ENCODE results near the gene UBE2L3. TPM values are rescaled to one million over a fixed set of nuclear protein-coding genes. Genes with fewer than 3 reads are reported as not detected.
A peak's percentile ranks its signal among the peaks of the same experiment; 100 is the strongest.
"Not testable (repeated sequence)": the region's sequence is repeated elsewhere in the genome, so short reads cannot be mapped to it uniquely, and the experiment has no call there.

UBE2L3 gene
- total and polyA plus RNA-seq, 4 experiments from 2014 or later, result 39.2 to 116 (median 71.7) TPM

DNA sequence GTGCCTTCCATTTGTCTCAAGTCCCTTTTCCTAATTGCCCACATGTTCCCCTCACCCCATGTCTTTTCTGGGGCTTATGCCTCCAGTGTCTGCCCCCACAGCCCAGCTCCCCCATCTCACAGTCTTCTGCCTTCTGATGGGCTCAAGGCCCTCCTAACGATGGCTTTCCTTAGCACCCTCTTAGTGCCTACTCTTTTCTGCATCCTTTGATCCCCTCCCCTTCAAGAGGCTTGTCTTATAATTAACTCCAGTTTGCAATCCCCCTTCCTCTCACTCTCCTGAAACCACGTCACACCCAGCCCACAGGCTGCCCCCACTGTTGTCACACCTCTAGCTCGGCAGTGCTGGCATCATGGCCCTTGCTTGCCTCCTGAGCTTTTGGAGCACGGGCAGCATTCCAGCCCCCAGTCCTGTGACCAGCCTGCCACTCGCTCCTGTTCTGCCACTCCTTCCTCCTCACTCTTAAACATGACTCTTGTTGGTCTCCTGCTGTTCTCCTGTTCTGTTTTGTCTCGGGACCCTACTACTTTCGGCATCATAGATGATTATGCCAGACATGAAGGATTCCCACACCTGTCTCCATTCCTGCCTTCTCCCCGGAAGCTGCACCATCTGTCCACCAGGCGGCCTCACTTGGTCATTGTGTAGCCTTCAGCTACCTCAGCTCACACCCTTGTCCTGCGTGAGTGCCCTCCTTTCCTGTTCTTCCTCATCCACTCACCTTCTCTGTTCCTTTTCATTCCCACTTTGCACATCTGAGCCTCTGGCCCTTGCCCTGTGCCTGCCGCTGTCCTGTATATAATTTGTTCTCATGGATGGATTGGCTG is 26.1 kb downstream of the UBE2L3 start:
- H3K4me1 Mint-ChIP-seq, result peaks cover 34 to 71% (median 52%) of the 10 kb centered on the region in 4 donors
- intact Hi-C loops (cut with micrococcal nuclease), result no loop called here
- H3K27me3 ChIP-seq (ENCODE audit: insufficient read depth, low read length), result no peaks in the 10 kb centered on the region
- H3K9me3 ChIP-seq (ENCODE audit: control insufficient read depth in 1 of 2, low read length in 2 of 2), result no peaks in the 10 kb centered on the region
- H3K27me3 Mint-ChIP-seq, result no peaks in the 10 kb centered on the region
- ChIA-PET CTCF (ENCODE audit: partially characterized antibody) (no interaction called here), POLR2A (ENCODE audit: partially characterized antibody) (no interaction called here)
- no peak overlapping the region for H3K27ac ChIP-seq (ENCODE audit: low read depth, low read length)
- no peak overlapping the region for H3K4me3 ChIP-seq (ENCODE audit: low read length in 2 of 2)
- no peak for DNase-seq
- H3K4me1 ChIP-seq (ENCODE audit: insufficient read depth, low read length), result peaks cover 18% of the 10 kb centered on the region
- H3K4me3 Mint-ChIP-seq, result peak overlapping the region in 1 of 8 donors; percentile 63
- H3K9me3 Mint-ChIP-seq, result peaks cover 0 to 3% (median 0%) of the 10 kb centered on the region in 8 donors
- H3K27ac Mint-ChIP-seq, result peak overlapping the region in 6 of 7 donors; percentile 0 to 83 (median 43)
- peaks cover 40 to 47% of the 10 kb centered on the region in 2 donors for H3K36me3 Mint-ChIP-seq
- peaks cover 29% of the 10 kb centered on the region for H3K36me3 ChIP-seq (ENCODE audit: insufficient read depth, low read length)

DNA sequence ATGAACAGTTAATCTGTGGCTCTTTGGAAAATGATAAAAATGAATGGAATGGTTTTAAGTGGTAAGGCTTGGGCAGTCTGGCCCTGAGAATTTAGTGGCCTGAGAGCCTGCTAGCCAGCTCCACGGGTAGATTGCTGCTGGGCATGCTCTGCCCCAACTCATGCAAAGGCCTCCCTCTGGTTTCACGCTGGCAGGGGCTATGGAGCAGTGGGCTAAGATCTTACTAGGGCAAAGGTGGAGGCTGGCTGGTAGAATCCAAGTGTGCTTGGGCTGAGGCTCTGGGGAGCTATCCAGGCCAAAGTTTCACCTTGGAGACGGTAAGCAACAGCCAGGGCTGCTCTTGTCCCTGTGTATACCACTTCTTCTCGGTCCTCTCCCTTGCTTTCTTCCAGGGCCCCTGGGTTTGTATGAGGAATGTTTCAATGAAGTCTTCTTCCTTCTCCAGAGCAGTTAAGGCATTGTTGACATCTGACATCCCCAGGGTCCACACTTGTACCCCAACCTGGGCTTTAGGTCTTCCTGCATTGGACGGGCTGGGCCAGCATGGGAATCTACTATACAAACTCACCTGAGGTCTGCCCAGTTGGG is 27.4 kb downstream of the UBE2L3 start:
- H3K36me3 Mint-ChIP-seq, result peaks cover 45 to 51% of the 10 kb centered on the region in 2 donors
- CTCF ChIA-PET (ENCODE audit: partially characterized antibody), result no interaction called here
- no peak for DNase-seq
- H3K4me1 Mint-ChIP-seq, result peaks cover 33 to 70% (median 54%) of the 10 kb centered on the region in 4 donors
- H3K27ac Mint-ChIP-seq, result peak overlapping the region in 3 of 7 donors; percentile 24 to 57 (median 46)
- no peaks in the 10 kb centered on the region for H3K9me3 ChIP-seq (ENCODE audit: control insufficient read depth in 1 of 2, low read length in 2 of 2)
- H3K4me3 Mint-ChIP-seq, result no peak overlapping the region
- POLR2A ChIA-PET (ENCODE audit: partially characterized antibody), result no interaction called here
- H3K27me3 Mint-ChIP-seq, result no peaks in the 10 kb centered on the region
- intact Hi-C loops (cut with micrococcal nuclease), result no loop called here
- peaks cover 0 to 3% (median 0%) of the 10 kb centered on the region in 8 donors for H3K9me3 Mint-ChIP-seq
- H3K27ac ChIP-seq (ENCODE audit: low read depth, low read length), result no peak overlapping the region
- H3K4me3 ChIP-seq (ENCODE audit: low read length in 2 of 2), result no peak overlapping the region
- peaks cover 14% of the 10 kb centered on the region for H3K4me1 ChIP-seq (ENCODE audit: insufficient read depth, low read length)
- no peaks in the 10 kb centered on the region for H3K27me3 ChIP-seq (ENCODE audit: insufficient read depth, low read length)
- H3K36me3 ChIP-seq (ENCODE audit: insufficient read depth, low read length), result peaks cover 29% of the 10 kb centered on the region

DNA sequence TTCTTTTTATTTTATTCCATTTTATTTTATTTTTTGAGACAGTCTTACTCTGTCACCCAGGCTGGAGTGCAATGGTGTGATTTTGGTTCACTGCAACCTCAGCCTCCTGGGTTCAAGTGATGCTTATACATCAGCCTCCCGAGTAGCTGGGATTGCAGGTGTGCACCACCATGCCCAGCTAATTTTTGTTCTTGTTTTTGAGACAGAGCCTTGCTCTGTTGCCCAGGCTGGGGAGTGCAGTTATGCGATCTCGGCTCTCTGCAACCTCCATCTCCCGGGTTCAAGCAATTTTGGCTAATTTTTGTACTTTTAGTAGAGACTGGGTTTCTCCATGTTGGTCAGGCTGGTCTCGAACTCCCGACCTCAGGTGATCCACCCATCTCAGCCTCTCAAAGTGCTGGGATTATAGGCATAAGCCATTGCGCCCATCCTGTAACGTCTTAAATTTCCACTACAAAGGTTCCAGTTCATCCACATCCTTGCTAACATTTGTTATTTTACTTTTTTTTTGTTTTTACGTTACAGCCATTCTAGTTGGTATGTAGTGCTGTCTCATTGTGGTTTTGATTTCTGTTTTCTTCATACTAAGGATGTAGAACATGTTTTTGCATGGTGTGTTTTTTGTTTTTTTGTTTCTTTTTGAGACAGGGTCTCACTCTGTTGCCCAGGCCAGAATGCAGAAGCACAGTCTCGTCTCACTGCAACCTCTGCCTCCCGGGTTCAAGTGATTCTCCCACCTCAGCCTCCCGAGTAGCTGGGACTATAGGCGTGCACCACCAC is 29.0 kb downstream of the UBE2L3 start:
- Mint-ChIP-seq H3K4me1 (peaks cover 25 to 59% (median 46%) of the 10 kb centered on the region in 4 donors), H3K36me3 (peaks cover 45 to 46% of the 10 kb centered on the region in 2 donors)
- H3K4me3 Mint-ChIP-seq; H3K27ac Mint-ChIP-seq; CTCF ChIA-PET (ENCODE audit: partially characterized antibody); H3K27ac ChIP-seq (ENCODE audit: low read depth, low read length); DNase-seq; H3K4me1 ChIP-seq (ENCODE audit: insufficient read depth, low read length); H3K27me3 ChIP-seq (ENCODE audit: insufficient read depth, low read length); H3K9me3 ChIP-seq (ENCODE audit: control insufficient read depth in 1 of 2, low read length in 2 of 2); H3K27me3 Mint-ChIP-seq; intact Hi-C loops (cut with micrococcal nuclease); H3K4me3 ChIP-seq (ENCODE audit: low read length in 2 of 2); H3K9me3 Mint-ChIP-seq; POLR2A ChIA-PET (ENCODE audit: partially characterized antibody): not testable (repeated sequence)
- H3K36me3 ChIP-seq (ENCODE audit: insufficient read depth, low read length), result peaks cover 29% of the 10 kb centered on the region

DNA sequence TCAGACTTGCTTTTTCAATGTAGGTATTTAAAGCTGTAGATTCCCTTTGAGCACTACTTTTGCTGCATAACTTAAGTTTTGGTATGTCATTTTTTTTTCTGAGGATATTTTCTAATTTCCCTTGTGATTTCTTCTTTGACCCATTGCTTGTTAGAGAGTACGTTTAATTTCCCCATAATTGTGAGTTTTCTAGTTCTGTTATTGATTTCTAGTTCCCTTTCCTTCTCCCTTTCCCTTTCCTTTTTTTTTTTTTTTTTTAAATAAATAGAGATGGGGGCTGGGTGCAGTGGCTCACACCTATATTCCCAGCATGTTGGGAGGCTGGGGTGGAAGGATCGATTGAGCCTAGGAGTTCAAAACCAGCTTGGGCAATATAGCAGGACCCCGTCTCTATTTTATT is 30.8 kb downstream of the UBE2L3 start:
- no peaks in the 10 kb centered on the region for H3K27me3 ChIP-seq (ENCODE audit: insufficient read depth, low read length)
- DNase-seq, result no peak
- Mint-ChIP-seq H3K27ac (peak overlapping the region in 1 of 7 donors; percentile 5), H3K4me3 (peak overlapping the region in 1 of 8 donors; percentile 22), H3K36me3 (peaks cover 39 to 43% of the 10 kb centered on the region in 2 donors), H3K4me1 (peaks cover 26 to 58% (median 44%) of the 10 kb centered on the region in 4 donors), H3K9me3 (peaks cover 0 to 3% (median 0%) of the 10 kb centered on the region in 8 donors), H3K27me3 (no peaks in the 10 kb centered on the region)
- ChIA-PET POLR2A (ENCODE audit: partially characterized antibody) (interaction anchor here (1.0 kb wide), 1 partner anchor 26 kb away, joined by 3 read pairs; no protein-coding TSS in a partner anchor), CTCF (ENCODE audit: partially characterized antibody) (interaction anchor here (0.6 to 1.5 kb wide), 2 partner anchors 9 to 48 kb away, joined by 3 to 5 read pairs; no protein-coding TSS in a partner anchor)
- no peaks in the 10 kb centered on the region for H3K4me1 ChIP-seq (ENCODE audit: insufficient read depth, low read length)
- no peaks in the 10 kb centered on the region for H3K9me3 ChIP-seq (ENCODE audit: control insufficient read depth in 1 of 2, low read length in 2 of 2)
- intact Hi-C loops (cut with micrococcal nuclease), result no loop called here
- H3K4me3 ChIP-seq (ENCODE audit: low read length in 2 of 2), result no peak overlapping the region
- no peak overlapping the region for H3K27ac ChIP-seq (ENCODE audit: low read depth, low read length)
- H3K36me3 ChIP-seq (ENCODE audit: insufficient read depth, low read length), result peaks cover 21% of the 10 kb centered on the region

DNA sequence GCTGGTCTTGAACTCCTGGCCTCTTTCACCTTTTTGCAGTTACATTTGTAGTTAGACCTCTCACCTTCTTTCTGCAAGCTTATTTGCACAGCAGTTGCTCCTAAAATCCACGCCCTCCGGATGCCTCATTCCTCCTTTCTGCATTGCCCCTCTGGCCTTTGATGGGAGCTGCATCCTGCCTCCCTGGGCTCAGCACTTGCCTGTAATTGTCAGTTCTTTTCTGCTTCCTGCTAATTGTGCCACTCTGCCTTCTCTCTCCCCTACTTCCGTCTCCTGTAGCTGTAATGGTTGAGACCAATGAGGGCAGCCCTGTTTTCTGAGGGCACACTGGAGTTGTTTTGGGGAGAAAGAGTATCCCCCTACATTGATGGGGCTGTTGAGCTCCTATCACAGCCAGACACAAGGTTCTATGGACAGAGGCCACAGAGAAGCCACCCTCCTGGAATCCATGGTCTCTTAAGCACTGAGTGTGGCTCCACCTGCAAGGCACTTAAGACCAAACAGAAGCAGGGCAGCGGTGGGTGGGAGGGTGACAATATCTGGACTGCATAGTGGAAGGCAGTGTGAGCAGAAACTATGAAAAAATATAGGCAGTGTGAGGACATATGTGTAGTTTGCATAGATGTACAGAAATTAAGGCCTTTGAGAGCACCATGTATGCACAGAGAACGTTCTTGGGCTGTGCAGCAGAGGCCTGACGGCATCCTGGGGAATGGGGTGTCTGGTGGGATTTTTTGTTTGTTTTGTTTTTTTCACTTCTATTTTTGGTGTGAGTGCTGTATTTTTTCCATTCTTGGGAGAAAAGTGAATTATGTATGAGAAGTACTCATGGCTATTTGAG is 31.8 kb downstream of the UBE2L3 start:
- H3K27me3 Mint-ChIP-seq, result no peaks in the 10 kb centered on the region
- Histone ChIP-seq H3K36me3 (ENCODE audit: insufficient read depth, low read length) (peaks cover 12% of the 10 kb centered on the region), H3K27ac (ENCODE audit: low read depth, low read length) (no peak overlapping the region), H3K27me3 (ENCODE audit: insufficient read depth, low read length) (no peaks in the 10 kb centered on the region), H3K9me3 (ENCODE audit: control insufficient read depth in 1 of 2, low read length in 2 of 2) (no peaks in the 10 kb centered on the region), H3K4me1 (ENCODE audit: insufficient read depth, low read length) (no peaks in the 10 kb centered on the region), H3K4me3 (ENCODE audit: low read length in 2 of 2) (no peak overlapping the region)
- peaks cover 18 to 52% (median 35%) of the 10 kb centered on the region in 4 donors for H3K4me1 Mint-ChIP-seq
- POLR2A ChIA-PET (ENCODE audit: partially characterized antibody), result no interaction called here
- H3K9me3 Mint-ChIP-seq, result peaks cover 0 to 1% (median 0%) of the 10 kb centered on the region in 8 donors
- peak overlapping the region in 3 of 8 donors; percentile 18 to 69 (median 37) for H3K4me3 Mint-ChIP-seq
- no peak for DNase-seq
- peaks cover 30 to 33% of the 10 kb centered on the region in 2 donors for H3K36me3 Mint-ChIP-seq
- CTCF ChIA-PET (ENCODE audit: partially characterized antibody), result interaction anchor here (0.8 to 1.3 kb wide), 2 partner anchors 13 to 30 kb away, joined by 3 read pairs; no protein-coding TSS in a partner anchor
- intact Hi-C loops (cut with micrococcal nuclease), result no loop called here
- peak overlapping the region in 4 of 7 donors; percentile 5 to 90 (median 72) for H3K27ac Mint-ChIP-seq

DNA sequence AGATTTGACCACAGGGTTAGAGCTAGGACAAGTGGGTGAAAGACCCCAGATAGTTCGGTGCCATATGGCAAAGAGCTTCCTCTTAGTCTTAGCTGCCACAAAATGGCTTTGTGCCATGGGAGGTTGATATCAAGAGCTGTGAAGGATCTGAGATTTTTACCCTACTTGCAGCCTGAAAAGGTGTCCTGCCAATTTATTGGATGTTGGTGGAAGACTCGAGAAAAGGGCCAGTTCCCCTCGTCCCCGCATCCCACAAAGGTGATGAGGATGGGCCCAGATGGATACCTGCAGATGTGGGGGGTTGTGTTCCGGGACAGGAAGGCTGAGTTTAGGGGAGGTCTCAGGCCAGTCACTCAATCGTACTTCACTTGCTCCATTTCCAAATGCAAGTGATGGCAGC is 35.1 kb downstream of the UBE2L3 start:
- no peak for DNase-seq
- H3K36me3 ChIP-seq (ENCODE audit: insufficient read depth, low read length), result no peaks in the 10 kb centered on the region
- POLR2A ChIA-PET (ENCODE audit: partially characterized antibody), result no interaction called here
- peaks cover 9 to 18% of the 10 kb centered on the region in 2 donors for H3K36me3 Mint-ChIP-seq
- peaks cover 0 to 1% (median 0%) of the 10 kb centered on the region in 8 donors for H3K9me3 Mint-ChIP-seq
- H3K4me1 Mint-ChIP-seq, result peaks cover 22 to 60% (median 45%) of the 10 kb centered on the region in 4 donors
- H3K27me3 ChIP-seq (ENCODE audit: insufficient read depth, low read length), result no peaks in the 10 kb centered on the region
- no peaks in the 10 kb centered on the region for H3K27me3 Mint-ChIP-seq
- CTCF ChIA-PET (ENCODE audit: partially characterized antibody), result interaction anchor here (0.8 kb wide), 1 partner anchor 15 kb away, joined by 5 read pairs; no protein-coding TSS in a partner anchor
- peaks cover 19% of the 10 kb centered on the region for H3K4me1 ChIP-seq (ENCODE audit: insufficient read depth, low read length)
- no peak overlapping the region for H3K4me3 ChIP-seq (ENCODE audit: low read length in 2 of 2)
- H3K4me3 Mint-ChIP-seq, result peak overlapping the region in 1 of 8 donors; percentile 39
- intact Hi-C loops (cut with micrococcal nuclease), result no loop called here
- H3K9me3 ChIP-seq (ENCODE audit: control insufficient read depth in 1 of 2, low read length in 2 of 2), result no peaks in the 10 kb centered on the region
- no peak overlapping the region for H3K27ac ChIP-seq (ENCODE audit: low read depth, low read length)
- peak overlapping the region in 6 of 7 donors; percentile 9 to 76 (median 52) for H3K27ac Mint-ChIP-seq

All from CD4-positive, alpha-beta memory T cell (primary cell).